Right ventricle myocardium inferior (tissue), 1 donor: ENCODE data around the gene CAVIN1. TPM values are rescaled to one million over a fixed set of nuclear protein-coding genes. Genes with fewer than 3 reads are reported as not detected.
"Not testable (repeated sequence)": the region's sequence is repeated elsewhere in the genome, so short reads cannot be mapped to it uniquely, and the experiment has no call there.

Source experiments
- ATAC-seq: fragments of 200-7000 bp; cut with Tn5 transposase; one replicate; pipeline ENCODE4 v1.9.1; 2020; ENCODE audit warnings: mild to moderate bottlenecking, moderate library complexity
- DNase-seq: peaks from one replicate; pipeline ENCODE4 v3.0.0; 2021; ENCODE audit errors: missing footprints
- intact Hi-C: fragments of 100-400 bp; cut with DNase I; formaldehyde crosslinking; loops from one replicate; pipeline ENCODE4 v1.11.0; 2022
- total RNA-seq: library from RNA; stranded (reverse); fragmentation: NEBNext Ultra II Directional; extraction: Animal tissue kit (Norgen Biotek cat#: 25700); gene quantifications from one replicate; pipeline ENCODE4 v1.2.1, GENCODE V29; 2021
- donor health status: DM: no; HTN: yes; CAD: no; lungs with severe emphysema.

CAVIN1 gene
- total RNA-seq, 1 donor from 2014 or later: 240 TPM

DNA sequence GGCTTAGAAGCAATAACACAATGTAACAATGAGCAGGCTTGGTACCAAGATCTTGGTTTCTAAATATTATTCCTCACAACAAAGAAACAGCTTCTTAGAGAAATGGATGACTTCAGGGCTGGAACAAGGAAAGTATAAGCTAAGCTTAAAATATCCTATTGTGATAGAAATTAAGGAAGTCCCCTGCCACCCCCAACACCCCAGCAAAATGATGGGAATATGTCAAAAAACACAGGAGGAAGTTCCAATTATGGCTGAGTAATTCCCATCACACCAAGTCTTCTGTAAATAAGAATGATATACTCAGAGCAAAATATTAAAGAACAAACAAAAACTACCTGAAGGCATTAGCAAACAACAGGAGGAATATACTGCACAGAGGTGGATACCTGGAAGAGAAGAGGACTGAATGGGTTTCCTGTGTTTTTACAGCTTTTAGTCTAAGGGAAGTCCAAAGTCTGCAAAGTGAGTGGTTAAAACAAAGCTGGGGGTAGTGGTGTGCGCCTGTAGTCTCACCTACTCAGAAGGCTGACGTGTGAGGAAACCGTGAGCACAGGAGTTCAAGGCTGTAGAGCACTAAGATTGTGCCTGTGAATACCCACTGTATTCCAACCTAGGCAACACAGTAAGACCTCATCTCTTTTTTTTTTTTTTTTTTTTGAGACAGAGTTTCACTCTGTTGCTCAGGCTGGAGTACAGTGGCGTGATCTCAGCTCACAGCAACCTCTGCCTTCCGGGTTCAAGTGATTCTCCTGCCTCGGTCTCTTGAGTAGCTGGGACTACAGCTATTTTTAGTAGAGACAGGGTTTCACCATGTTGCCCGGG is 18.5 kb upstream of the CAVIN1 start:
- intact Hi-C loops: no loop called here
- no peak for DNase-seq
- ATAC-seq: no peak

DNA sequence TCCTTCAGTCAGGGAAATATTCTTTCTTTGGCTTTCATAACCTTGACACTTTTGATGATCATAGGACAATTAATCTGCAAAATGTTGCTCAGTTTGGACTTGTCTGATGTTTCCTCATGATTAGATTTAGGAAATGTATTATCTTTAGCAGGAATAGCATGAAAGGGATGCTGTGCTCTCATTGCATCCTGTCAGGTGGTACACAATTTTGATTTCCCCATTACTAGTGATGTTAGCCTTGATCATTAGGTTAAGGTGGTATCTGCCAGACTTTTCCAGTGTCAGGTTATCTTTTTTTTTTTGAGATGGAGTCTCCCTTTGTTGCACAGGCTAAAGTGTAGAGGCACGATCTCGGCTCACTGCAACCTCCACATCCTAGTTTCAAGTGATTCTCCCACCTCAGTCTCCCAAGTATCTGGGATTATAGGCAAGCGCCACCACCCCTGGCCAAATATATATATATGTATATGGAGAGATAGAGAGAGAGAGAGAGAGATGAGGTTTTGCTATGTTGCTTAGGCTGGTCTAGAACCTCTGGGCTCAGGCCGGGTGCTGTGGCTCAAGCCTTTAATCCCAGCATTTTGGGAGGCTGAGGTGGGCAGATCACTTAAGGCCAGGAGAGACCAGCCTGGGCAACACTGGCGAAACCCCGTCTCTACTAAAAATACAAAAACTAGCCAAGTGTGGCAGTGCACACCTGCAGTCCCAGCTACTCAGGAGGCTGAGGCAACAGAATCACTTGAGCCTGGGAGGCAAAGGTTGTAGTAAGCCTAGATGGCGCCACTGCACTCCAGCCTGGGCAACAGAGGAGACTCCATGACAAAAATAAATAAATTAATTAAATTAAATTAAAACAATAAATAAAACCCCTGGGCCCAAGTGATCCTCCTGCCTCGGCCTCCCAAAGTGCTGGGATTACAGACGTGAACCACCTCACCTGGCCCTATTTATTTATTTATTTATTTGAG is 15.8 kb upstream of the CAVIN1 start:
- DNase-seq (peak; percentile 66), ATAC-seq (no peak)

DNA sequence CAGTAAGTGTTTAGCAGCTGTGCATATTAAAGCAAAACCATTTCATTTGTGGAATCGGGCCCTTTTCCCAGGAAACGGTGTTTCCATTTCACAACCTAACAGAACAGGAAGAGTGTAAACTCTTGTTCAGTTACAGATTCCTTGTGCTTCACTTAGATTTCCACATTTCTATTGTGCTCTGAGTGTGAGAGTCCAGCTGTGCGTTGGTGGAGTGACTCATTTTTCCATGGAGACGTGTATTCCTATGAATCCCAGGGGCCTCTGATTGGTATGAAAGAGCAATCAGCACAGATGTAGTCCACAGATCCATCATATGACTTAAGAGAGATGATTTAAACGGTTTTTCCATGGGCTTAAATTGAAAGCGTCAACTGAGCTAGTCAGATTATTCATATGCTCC is 13.3 kb upstream of the CAVIN1 start:
- ATAC-seq (peak; percentile 96), DNase-seq (no peak)
- intact Hi-C loops: no loop called here

More for the DNA sequence above, 15.8 kb upstream of the CAVIN1 start:
- intact Hi-C loops: no loop called here

DNA sequence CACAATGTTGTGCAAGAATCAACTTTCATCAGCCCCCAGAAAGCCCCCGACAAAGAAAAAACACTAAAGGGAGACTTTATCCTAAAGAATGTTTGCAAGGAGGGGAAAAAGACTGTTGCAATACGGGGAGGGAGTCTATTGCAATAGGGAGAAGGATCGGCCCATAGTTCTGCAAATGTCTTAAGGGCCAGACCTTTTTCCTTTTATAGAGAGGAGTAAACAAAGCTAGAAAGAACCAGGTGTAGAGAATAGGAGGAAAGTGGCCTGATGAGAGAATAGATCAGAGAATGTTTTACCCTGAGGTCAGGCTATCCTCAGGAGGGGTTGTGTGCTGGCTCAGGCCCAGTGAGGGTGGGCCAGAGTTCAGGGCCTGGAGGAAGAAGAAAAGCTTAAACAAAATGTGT is 8.7 kb upstream of the CAVIN1 start:
- DNase-seq (no peak), ATAC-seq (no peak)
- intact Hi-C loops: no loop called here

DNA sequence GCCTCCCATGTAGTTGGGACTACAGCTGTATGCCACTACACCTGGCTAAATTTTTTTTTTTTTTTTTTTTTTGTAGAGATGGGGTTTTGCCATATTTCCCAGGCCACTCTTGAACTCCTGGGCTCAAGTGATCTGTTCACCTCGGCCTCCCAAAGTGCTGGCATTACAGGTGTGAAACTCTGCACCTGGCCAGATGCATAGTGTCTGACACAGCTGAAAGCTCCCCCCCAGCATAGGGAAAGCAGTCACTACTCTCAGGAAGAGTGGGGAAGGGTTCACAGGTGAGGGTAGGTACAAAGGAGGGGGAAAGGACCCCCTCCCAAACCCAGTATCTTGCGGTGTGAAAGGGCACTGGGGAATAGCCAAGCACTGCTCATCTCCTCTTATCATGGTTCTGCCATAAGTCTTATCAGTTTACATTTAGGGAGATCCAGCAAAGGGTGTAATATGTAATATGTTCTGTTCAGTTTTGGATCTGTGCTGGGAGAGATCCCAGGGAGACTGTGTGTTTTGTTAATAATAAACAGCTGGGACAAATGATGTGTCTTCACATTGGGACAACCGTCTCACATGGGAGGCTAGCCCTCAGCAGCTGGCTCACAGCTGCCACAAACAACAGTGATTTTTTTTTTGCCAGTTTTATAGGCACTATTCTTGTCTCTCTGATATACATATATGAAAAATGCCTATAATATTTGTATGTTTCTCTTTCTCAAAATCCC is 6.8 kb upstream of the CAVIN1 start:
- intact Hi-C loops: no loop called here
- DNase-seq (no peak), ATAC-seq (peak; percentile 75)

DNA sequence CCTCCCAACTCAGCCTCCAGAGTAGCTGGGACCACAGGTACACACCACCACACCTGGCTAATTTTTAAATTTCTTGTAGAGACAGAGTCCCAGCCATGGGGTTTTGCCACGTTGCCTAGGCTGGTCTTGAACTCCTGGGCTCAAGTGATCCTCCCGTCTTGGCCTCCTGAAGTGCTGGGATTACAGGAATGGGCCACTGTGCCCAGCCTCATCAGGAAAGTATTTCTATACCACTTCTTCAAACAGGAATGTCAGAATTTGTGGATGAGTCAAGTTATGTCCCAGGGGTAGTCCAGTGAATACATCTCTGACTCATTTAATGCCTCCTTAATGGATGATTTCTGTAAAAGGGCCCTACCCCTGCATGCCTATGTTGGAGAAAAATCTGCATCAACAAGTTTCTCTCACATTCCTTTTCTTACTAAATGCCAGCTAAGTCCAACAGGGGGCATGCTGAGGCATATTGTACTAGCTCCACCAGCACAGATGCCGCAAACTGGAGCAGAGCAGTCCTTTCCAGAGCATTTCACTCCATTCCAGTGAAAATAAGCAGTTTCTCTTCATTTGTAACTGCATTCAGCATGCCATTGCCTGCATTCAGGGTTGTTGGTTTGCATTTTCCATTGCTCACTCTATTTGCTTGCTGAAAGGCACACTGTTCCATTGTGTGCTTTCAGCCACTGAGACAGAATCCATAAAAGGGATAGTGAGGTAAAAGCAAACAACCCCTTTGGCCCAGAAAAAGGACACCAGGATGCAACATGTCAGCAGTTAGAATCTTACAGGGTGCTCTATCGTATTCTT is 5.3 kb upstream of the CAVIN1 start:
- DNase-seq (no peak), ATAC-seq (peak; percentile 43)
- intact Hi-C loops: no loop called here

DNA sequence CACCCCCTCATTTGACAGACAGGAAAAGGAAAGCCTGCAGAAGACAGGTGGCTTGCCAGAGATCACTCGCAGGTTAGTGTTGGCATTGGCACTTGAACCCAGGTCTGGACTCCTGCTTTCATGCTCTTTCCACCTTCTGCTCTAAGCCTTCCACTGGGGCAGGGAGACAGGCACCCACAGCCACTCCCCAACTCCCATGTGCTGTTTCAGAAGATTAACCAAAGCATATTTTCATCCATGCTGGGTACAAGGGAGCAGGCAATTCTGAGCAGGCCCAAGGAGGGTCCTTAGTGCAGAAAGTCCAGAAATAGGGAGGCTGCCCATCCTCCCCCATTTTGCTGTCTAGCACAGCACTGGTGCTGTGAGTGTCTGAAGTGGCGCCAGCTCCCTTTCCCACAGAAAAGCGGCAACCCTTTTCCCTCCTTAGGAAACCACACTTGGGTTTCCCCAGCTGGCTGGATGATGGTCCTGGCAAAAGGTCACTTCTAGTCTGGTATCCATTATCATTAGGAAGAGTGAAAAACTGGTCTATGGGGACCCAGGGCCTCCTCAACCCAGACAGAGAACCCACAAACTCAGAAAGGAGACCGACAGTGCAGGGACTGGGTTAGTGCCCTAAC is 2.0 kb upstream of the CAVIN1 start:
- intact Hi-C loops: loop anchor here (5.0 kb wide), 2 partner anchors 32 to 92 kb away; partner anchors contain the start of gene ATP6V0A1
- DNase-seq (no peak), ATAC-seq (no peak)

DNA sequence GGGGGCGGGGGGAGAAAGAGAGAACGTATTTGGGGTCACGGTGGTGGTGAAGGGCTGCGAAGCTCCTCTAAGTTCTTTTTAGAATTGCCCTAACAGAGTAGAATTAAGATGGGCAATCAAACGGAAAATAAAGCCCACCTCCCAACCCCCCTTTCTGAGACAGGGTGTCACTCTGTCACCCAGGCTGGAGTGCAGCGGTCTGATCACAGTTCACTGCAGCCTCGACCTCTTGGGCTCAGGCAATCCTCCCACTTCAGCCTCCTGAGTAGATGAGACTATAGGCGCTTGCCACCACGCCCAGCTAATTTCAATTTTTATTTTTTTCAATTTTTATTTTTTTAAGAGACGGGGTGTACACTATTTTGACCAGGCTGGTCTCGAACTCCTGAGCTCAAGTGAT is 710 bp upstream of the CAVIN1 start:
- DNase-seq (no peak), ATAC-seq (no peak)

DNA sequence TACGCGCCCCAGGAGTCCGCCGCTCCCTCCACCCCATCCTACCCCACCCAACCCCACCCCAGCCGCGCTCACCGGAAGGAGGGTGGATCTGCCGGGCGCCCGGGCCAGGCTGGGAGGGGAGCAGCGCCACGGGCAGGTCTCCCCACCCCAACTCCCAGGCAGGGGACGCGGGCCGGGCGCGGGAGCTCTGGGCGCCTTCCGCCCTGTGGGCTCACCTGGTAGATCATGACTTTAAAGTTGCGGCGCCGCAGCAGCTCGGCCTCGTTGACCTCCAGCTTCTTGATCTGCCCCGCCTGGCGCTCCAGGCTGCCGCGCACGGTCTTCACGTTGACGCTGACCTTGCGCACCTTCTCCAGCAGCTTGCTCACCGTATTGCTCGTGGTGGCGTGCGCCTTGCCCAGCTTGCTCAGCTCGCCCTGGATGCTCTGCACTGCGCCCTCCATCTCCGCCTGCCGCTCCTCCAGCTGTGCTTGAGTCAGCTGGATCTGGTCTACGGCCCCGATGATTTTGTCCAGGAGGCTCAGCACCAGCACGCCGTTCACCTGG is 571 bp downstream of the CAVIN1 start:
- intact Hi-C loops: loop anchor here (5.0 kb wide), 2 partner anchors 35 to 95 kb away; partner anchors contain the start of gene ATP6V0A1
- peak; percentile 53 for ATAC-seq
- DNase-seq: peak; percentile 81

More for the DNA sequence above, 710 bp upstream of the CAVIN1 start:
- intact Hi-C loops: loop anchor here (5.0 kb wide), 2 partner anchors 34 to 94 kb away; partner anchors contain the start of gene ATP6V0A1

DNA sequence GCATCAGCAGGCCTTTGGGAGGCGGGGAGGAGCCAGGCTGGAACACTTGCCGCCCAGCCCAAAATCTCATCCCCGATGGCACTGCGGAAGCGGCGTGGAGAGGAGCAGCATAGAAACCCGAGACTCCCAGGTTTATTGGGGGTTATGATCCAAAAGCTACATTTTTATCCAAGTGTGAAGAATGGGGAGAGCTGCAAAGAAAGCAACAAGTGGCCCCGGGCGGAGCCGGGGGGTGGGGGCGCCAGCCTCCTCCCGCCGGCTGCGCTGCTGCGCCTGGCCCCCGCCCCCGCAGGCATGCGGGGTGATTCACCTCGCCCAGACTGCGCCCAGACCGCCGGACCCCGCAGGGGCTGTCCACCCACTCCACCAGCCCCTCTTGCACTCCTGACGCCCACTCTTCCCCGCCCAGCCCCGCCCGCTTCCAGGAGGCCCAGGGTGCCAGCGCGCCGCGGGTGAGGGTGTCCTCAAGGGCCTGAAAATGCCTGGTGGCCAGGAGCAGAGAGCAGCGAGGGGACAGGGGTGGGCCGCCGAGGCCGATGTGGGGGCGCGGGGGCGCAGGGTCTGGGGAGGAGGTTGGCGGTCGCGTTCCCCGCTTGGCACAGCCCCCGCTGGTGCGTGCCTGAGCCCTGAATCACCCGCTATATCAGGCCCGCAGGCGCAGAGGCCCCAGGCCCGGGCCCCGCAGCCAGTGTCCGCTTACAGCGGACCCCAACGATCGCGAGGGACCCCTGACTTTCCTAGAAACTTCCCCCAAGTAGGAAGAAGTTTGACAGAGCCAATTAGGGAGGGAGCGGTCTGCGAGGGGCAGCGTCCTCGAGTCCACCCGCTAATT is 1.3 kb downstream of the CAVIN1 start:
- ATAC-seq (peak; percentile 44), DNase-seq (no peak)
- intact Hi-C loops: loop anchor here (2.0 to 5.0 kb wide), 3 partner anchors 15 to 96 kb away; partner anchors contain the start of gene ATP6V0A1

DNA sequence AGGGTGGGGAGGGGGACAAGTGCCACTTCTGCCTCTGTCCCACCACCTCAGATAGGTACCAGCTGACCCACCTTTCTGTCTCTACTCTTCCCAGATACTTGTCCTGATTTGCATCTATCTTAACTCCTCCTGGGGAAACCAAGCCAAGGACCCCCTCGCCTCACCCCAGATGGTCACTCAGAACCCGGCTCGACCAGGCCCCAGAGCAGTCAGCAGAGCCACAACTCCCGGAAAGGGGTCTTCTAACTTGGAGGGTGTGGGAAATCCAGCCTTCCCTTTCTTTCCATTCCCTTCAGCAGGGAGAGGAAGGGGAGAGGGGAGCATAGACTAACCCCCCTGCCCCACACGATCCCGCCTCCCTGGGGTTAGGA is 1.9 kb downstream of the CAVIN1 start:
- ATAC-seq (no peak), DNase-seq (no peak)
- intact Hi-C loops: loop anchor here (2.0 to 5.0 kb wide), 3 partner anchors 14 to 96 kb away; partner anchors contain the start of gene ATP6V0A1

DNA sequence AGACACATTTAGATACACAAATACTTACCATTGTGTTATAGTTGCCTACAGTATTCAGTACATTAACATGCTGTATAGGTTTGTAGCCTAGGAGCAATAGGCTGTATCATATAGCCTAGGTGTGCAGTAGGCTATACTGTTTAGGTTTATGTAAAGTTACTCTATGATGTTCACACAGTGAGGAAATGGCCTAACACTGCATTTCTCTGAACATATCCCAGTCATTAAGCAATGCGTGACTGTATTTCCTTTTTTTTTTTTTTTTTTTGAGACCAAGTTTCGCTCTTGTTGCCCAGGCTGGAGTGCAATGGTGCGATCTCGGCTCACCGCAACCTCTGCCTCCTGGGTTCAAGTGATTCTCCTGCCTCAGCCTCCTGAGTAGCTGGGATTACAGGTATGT is 5.1 kb downstream of the CAVIN1 start:
- ATAC-seq, DNase-seq, intact Hi-C loops: not testable (repeated sequence)

DNA sequence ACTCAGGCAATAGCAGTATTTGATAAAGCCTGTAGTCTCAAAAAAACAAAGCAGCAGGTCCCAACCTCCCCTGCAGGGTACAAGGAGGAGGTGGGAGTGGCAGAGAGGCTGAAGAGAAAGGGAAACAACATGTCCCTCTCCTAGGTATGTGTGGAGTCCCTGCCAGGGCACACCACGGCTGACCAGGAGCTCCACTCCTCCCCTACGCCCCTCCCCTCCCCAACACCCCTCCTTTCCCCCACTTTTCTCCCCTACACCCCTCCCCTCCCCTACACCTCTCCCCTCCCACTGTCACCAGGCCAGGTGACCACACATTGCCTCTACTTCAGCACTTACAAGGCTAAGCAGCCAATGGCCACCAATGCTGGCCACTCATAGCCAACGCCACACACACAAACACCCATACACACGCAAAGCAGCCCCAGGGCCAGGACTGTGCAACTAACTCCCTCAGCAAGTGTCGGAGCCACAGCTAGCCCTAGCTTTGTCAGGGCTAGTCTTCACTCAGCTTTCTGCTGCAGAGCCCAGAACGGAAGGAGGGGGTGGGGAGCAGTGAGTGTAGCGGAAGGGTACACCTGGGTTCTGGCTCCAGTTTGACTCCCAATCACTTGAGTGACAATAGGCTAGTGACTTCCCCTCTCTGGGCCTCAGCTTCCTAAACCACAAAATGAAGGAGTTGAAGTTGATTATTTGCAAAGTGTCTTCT is 8.2 kb downstream of the CAVIN1 start:
- ATAC-seq: no peak
- peak; percentile 64 for DNase-seq
- intact Hi-C loops: no loop called here

DNA sequence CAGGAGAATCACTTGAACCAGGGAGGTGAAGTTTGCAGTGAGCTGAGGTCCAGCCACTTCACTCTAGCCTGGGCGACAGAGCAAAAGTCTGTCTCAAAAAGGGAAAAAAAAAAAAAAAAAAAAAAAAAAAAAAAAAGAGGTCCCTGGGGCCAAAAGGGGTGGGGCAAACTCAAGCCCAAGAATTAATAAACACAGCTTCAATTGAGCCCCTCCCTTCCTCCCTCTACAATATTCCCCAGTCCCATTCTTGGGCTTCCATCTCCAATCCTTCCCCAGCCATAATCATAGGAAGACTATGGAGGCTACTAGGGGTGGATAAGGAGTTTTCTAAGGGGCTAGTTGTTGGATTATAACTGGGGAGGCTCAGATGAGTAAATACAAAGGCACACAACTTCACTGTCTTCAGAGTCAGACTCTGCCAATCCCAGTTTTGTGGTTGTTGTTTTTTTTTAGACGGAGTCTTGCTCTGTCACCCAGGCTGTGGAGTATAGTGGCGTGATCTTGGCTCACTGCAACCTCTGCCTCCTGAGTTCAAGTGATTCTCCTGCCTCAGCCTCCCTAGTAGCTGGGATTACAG is 9.5 kb downstream of the CAVIN1 start:
- intact Hi-C loops: no loop called here
- ATAC-seq (no peak), DNase-seq (no peak)

DNA sequence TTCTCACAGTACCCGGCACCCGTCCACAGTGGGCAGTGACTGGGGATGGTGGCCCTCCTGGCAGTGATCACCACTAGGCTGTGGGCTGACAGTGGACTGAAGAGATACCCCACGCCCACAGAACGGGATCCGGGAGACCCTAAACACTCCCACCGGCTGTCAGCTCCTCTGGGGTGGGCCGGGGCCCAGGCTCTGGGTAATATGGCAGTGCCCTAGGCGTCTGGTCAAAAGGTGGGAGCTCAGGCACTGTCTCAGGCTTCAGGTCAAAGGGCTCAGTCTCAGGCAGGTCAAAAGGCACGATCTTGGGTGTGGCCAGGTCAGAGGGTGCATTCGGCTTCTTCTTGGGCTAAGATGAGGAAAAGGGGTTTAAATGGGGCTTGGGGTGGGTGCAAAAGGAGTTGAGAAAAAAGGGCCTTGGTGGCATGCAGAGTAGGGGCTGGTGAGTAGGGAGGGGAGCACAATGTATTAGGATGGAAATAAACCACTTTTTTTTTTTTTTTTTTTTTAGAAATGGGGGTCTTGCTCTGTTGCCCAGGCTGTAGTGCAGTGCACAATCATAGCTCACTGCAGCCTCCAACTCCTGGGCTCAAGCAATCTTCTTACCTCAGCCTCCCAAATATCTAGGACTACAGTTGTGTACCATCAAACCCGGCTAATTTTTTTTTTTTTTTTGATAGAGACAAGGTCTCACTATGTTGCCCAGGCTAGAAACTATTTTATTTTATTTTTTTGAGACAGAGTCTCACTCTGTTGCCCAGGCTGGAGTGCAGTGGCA is 11.0 kb downstream of the CAVIN1 start:
- ATAC-seq (no peak), DNase-seq (peak; percentile 64)
- intact Hi-C loops: no loop called here
